NCI-H2171 treated with DMSO at 0.1 percent for 48 hours (cell line): ENCODE measurements around the gene GRID1.
A peak's percentile ranks its signal among the peaks of the same experiment; 100 is the strongest.
"Not testable (repeated sequence)": the region's sequence is repeated elsewhere in the genome, so short reads cannot be mapped to it uniquely, and the experiment has no call there.

Experiments used
- DNase-seq: peaks from one replicate; lab custom pipeline; 2025; lab: John Stamatoyannopoulos, UW

Gene GRID1

GRCh38 chr10:86391986-86392722, 25.6 kb upstream of the GRID1 start:
- DNase-seq: no peak

- peak; percentile 79 for DNase-seq
Measured at GRCh38 chr10:86391236-86391840, 24.7 kb upstream of the GRID1 start.

GRCh38 chr10:86390337-86391120, 23.9 kb upstream of the GRID1 start:
- no peak for DNase-seq

GRCh38 chr10:86389441-86390193, 23.0 kb upstream of the GRID1 start:
- DNase-seq: no peak

GRCh38 chr10:86389109-86389440, 22.5 kb upstream of the GRID1 start:
- not testable (repeated sequence) for DNase-seq

GRCh38 chr10:86388119-86388704, 21.6 kb upstream of the GRID1 start:
- no peak for DNase-seq

GRCh38 chr10:86387178-86387794, 20.7 kb upstream of the GRID1 start:
- DNase-seq: peak; percentile 92

GRCh38 chr10:86385806-86386205, 19.2 kb upstream of the GRID1 start:
- DNase-seq: no peak

GRCh38 chr10:86377797-86378146, 11.2 kb upstream of the GRID1 start:
- DNase-seq: no peak

GRCh38 chr10:86376852-86377796, 10.5 kb upstream of the GRID1 start:
- peak; percentile 29 for DNase-seq

GRCh38 chr10:86376403-86376802, 9.8 kb upstream of the GRID1 start:
- DNase-seq: no peak

GRCh38 chr10:86375204-86375603, 8.6 kb upstream of the GRID1 start:
- no peak for DNase-seq

GRCh38 chr10:86374664-86375063, 8.1 kb upstream of the GRID1 start:
- no peak for DNase-seq

GRCh38 chr10:86373828-86374227, 7.2 kb upstream of the GRID1 start:
- DNase-seq: no peak

GRCh38 chr10:86373251-86373650, 6.7 kb upstream of the GRID1 start:
- DNase-seq: no peak

- no peak for DNase-seq
Measured at GRCh38 chr10:86372784-86373239, 6.2 kb upstream of the GRID1 start.

GRCh38 chr10:86372119-86372783, 5.7 kb upstream of the GRID1 start:
- DNase-seq: no peak

- no peak for DNase-seq
Measured at GRCh38 chr10:86371691-86372090, 5.1 kb upstream of the GRID1 start.

GRCh38 chr10:86371116-86371515, 4.5 kb upstream of the GRID1 start:
- DNase-seq: no peak
